Measurements from ENCODE around the gene NAV1.

The NAV1 gene

GRCh38 chr1:201503397-201504176 lies 35.3 kb upstream of the NAV1 start:
- DNase-seq (ENCODE audit: low read depth) = no peak

- DNase-seq (ENCODE audit: low read depth) = no peak
These were observed 34.7 kb upstream of the NAV1 start for GRCh38 chr1:201504179-201504631.

- DNase-seq (ENCODE audit: low read depth) = no peak
These were observed 34.0 kb upstream of the NAV1 start for GRCh38 chr1:201504799-201505502.

- DNase-seq (ENCODE audit: low read depth) = no peak
These were observed 33.4 kb upstream of the NAV1 start for GRCh38 chr1:201505503-201505890.

- no peak for DNase-seq (ENCODE audit: low read depth)
These were observed 32.8 kb upstream of the NAV1 start for GRCh38 chr1:201506092-201506491.

GRCh38 chr1:201506557-201507359 lies 32.2 kb upstream of the NAV1 start, which contains the start of gene CSRP1:
Gene CSRP1, minus strand, starts transcription at chr1:201507123. Its CDS starts 10,820 bp downstream, at chr1:201496303.
- peak; percentile 69 for DNase-seq (ENCODE audit: low read depth)

GRCh38 chr1:201507360-201507675 lies 31.6 kb upstream of the NAV1 start:
- no peak for DNase-seq (ENCODE audit: low read depth)

GRCh38 chr1:201508809-201509208 lies 30.1 kb upstream of the NAV1 start:
- no peak for DNase-seq (ENCODE audit: low read depth)

- DNase-seq (ENCODE audit: low read depth) = no peak
These were observed 29.1 kb upstream of the NAV1 start for GRCh38 chr1:201509601-201510374.

- no peak for DNase-seq (ENCODE audit: low read depth)
These were observed 28.2 kb upstream of the NAV1 start for GRCh38 chr1:201510734-201511133.

- DNase-seq (ENCODE audit: low read depth) = no peak
These were observed 27.5 kb upstream of the NAV1 start for GRCh38 chr1:201511396-201511940.

GRCh38 chr1:201511941-201512539 lies 26.9 kb upstream of the NAV1 start:
- no peak for DNase-seq (ENCODE audit: low read depth)

- DNase-seq (ENCODE audit: low read depth) = no peak
These were observed 25.3 kb upstream of the NAV1 start for GRCh38 chr1:201513498-201514243.

GRCh38 chr1:201514466-201514865 lies 24.5 kb upstream of the NAV1 start:
- DNase-seq (ENCODE audit: low read depth) = no peak

GRCh38 chr1:201515062-201515750 lies 23.7 kb upstream of the NAV1 start:
- no peak for DNase-seq (ENCODE audit: low read depth)

- no peak for DNase-seq (ENCODE audit: low read depth)
These were observed 23.0 kb upstream of the NAV1 start for GRCh38 chr1:201515895-201516294.

- DNase-seq (ENCODE audit: low read depth) = no peak
These were observed 22.3 kb upstream of the NAV1 start for GRCh38 chr1:201516511-201517127.

GRCh38 chr1:201517631-201518030 lies 21.3 kb upstream of the NAV1 start:
- no peak for DNase-seq (ENCODE audit: low read depth)

- DNase-seq (ENCODE audit: low read depth) = no peak
These were observed 20.9 kb upstream of the NAV1 start for GRCh38 chr1:201518071-201518470.

Data from activated T-cell treated with anti-CD3 and anti-CD28 coated beads for 1 hour (primary cell).